ENCODE measurements around the gene ANKRD13C. TPM values are rescaled to one million over a fixed set of nuclear protein-coding genes. Genes with fewer than 3 reads are reported as not detected.

The ANKRD13C gene
- total RNA-seq, 1 experiment from 2014 or later, result 24.3 TPM

- Histone ChIP-seq H2AFZ (no peak overlapping the region), H3K9me2 (ENCODE audit: insufficient read depth) (no peaks in the 10 kb centered on the region), H3K9me3 (ENCODE audit: insufficient read depth, low read depth) (no peaks in the 10 kb centered on the region), H3K4me1 (replicated peaks; ENCODE audit: insufficient read depth) (no peaks in the 10 kb centered on the region), H3K4me3 (no peak overlapping the region), H4K20me1 (ENCODE audit: insufficient read depth) (peaks cover 21% of the 10 kb centered on the region), H3K79me2 (ENCODE audit: low read depth) (no peaks in the 10 kb centered on the region), H3F3A (ENCODE audit: insufficient read depth, low read depth) (peaks cover 45% of the 10 kb centered on the region), H3K27me3 (ENCODE audit: insufficient read depth, low read depth) (no peaks in the 10 kb centered on the region), H3K36me3 (ENCODE audit: low read depth) (peaks cover 80% of the 10 kb centered on the region), H3K4me2 (no peak overlapping the region), H3K27ac (no peak overlapping the region)
- intact Hi-C loops (cut with micrococcal nuclease; ENCODE audit: unreplicated experiment), result no loop called here
- TF ChIP-seq CTCF (conservative IDR thresholded peaks at IDR 0.05) (no peak), EZH2 (IDR thresholded peaks at IDR 0.05; ENCODE audit: low read depth) (no peak)
- no TSS peak for BruUV-seq (replicated peaks)
- POLR2A ChIA-PET (ENCODE audit: unreplicated experiment), result no interaction called here
- DNase-seq, result no peak
- CTCF ChIA-PET, result no interaction called here
Observed at GRCh38 chr1:70248729-70249128, 105.8 kb downstream of the ANKRD13C start.

GRCh38 chr1:70247768-70248167 lies 106.8 kb downstream of the ANKRD13C start:
- H2AFZ ChIP-seq, result no peak overlapping the region
- intact Hi-C loops (cut with micrococcal nuclease; ENCODE audit: unreplicated experiment), result loop anchor here (2.0 kb wide), 1 partner anchor 19 kb away; no protein-coding TSS in a partner anchor
- no peaks in the 10 kb centered on the region for H3K79me2 ChIP-seq (ENCODE audit: low read depth)
- no peak for DNase-seq
- no peak overlapping the region for H3K27ac ChIP-seq
- no peaks in the 10 kb centered on the region for H3K9me2 ChIP-seq (ENCODE audit: insufficient read depth)
- H3K9me3 ChIP-seq (ENCODE audit: insufficient read depth, low read depth), result no peaks in the 10 kb centered on the region
- no peak overlapping the region for H3K4me3 ChIP-seq
- peaks cover 90% of the 10 kb centered on the region for H3K36me3 ChIP-seq (ENCODE audit: low read depth)
- POLR2A ChIA-PET (ENCODE audit: unreplicated experiment), result no interaction called here
- H3F3A ChIP-seq (ENCODE audit: insufficient read depth, low read depth), result peaks cover 36% of the 10 kb centered on the region
- no peak overlapping the region for H3K4me2 ChIP-seq
- H3K4me1 ChIP-seq (replicated peaks; ENCODE audit: insufficient read depth), result no peaks in the 10 kb centered on the region
- no TSS peak for BruUV-seq (replicated peaks)
- peaks cover 31% of the 10 kb centered on the region for H4K20me1 ChIP-seq (ENCODE audit: insufficient read depth)
- H3K27me3 ChIP-seq (ENCODE audit: insufficient read depth, low read depth), result no peaks in the 10 kb centered on the region
- CTCF ChIA-PET, result no interaction called here
- TF ChIP-seq CTCF (conservative IDR thresholded peaks at IDR 0.05), result no peak
- no peak for TF ChIP-seq EZH2 (IDR thresholded peaks at IDR 0.05; ENCODE audit: low read depth)

- BruUV-seq (replicated peaks), result no TSS peak
- Histone ChIP-seq H3K9me2 (ENCODE audit: insufficient read depth) (no peaks in the 10 kb centered on the region), H3K36me3 (ENCODE audit: low read depth) (peaks cover 94% of the 10 kb centered on the region), H3K27me3 (ENCODE audit: insufficient read depth, low read depth) (no peaks in the 10 kb centered on the region), H3K27ac (no peak overlapping the region), H3K4me1 (replicated peaks; ENCODE audit: insufficient read depth) (no peaks in the 10 kb centered on the region), H3K79me2 (ENCODE audit: low read depth) (no peaks in the 10 kb centered on the region), H4K20me1 (ENCODE audit: insufficient read depth) (peaks cover 33% of the 10 kb centered on the region), H2AFZ (no peak overlapping the region), H3K9me3 (ENCODE audit: insufficient read depth, low read depth) (no peaks in the 10 kb centered on the region), H3F3A (ENCODE audit: insufficient read depth, low read depth) (peaks cover 29% of the 10 kb centered on the region), H3K4me2 (no peak overlapping the region), H3K4me3 (no peak overlapping the region)
- TF ChIP-seq EZH2 (IDR thresholded peaks at IDR 0.05; ENCODE audit: low read depth), result no peak
- no peak for TF ChIP-seq CTCF (conservative IDR thresholded peaks at IDR 0.05)
- no peak for DNase-seq
- intact Hi-C loops (cut with micrococcal nuclease; ENCODE audit: unreplicated experiment), result loop anchor here (2.0 kb wide), 1 partner anchor 18 kb away; no protein-coding TSS in a partner anchor
- POLR2A ChIA-PET (ENCODE audit: unreplicated experiment), result no interaction called here
- CTCF ChIA-PET, result no interaction called here
Observed at GRCh38 chr1:70247122-70247521, 107.4 kb downstream of the ANKRD13C start.

Data from PC-9 (cell line).